A549 (cell line): ENCODE results near the gene OTOP3. TPM values are rescaled to one million over a fixed set of nuclear protein-coding genes. Genes with fewer than 3 reads are reported as not detected.

Source experiments
- ATAC-seq, 2 experiments: fragments of 200-7000 bp in 1 of 2; fragments of >200 bp in 1 of 2; cut with Nextera tagmentation in 1 of 2; cut with Tn5 transposase in 1 of 2; 3 replicates each; pipeline versions ENCODE4 v1.8.0 to v1.9.1; 2018 to 2020; ENCODE audit warnings: mild to moderate bottlenecking in 1 of 2, moderate library complexity in 1 of 2
- CTCF ChIA-PET: fragments of 300-600 bp; sonication (Branson Sonifier 250); formaldehyde crosslinking; extraction: SDS; loops from one replicate; lab custom pipeline; 2021; ENCODE audit warnings: antibody characterized with exemption, inconsistent platforms; lab: Yijun Ruan, JAX
- POLR2A ChIA-PET: fragments of 350-600 bp; formaldehyde crosslinking; extraction: SDS; loops from one replicate; lab custom pipeline; 2021; ENCODE audit warnings: antibody characterized with exemption, inconsistent platforms; lab: Yijun Ruan, JAX
- DNase-seq, 2 experiments: peaks; one replicate each; pipeline versions ENCODE4 v3.0.0 to v3.0.0-alpha.2; 2011 to 2016; ENCODE audit warnings: low read depth in 1 of 2, low spot score in 1 of 2
- FAIRE-seq: peaks from 2 replicates; lab custom pipeline; 2011; peaks lifted over from hg19 to GRCh38; lab: Jason Lieb, UNC
- H3K27ac ChIP-seq, 2 experiments: fragments of >200 bp; sonication (Bioruptor Twin); formaldehyde crosslinking; 3 replicates each; pipeline ENCODE4 v1.5.1; 2016 to 2017
- H3K4me1 ChIP-seq: fragments of >200 bp; sonication (Bioruptor Twin); formaldehyde crosslinking; 3 replicates; pipeline ENCODE4 v1.6.1; 2016
- H3K4me2 ChIP-seq: fragments of >200 bp; sonication (Bioruptor Twin); formaldehyde crosslinking; 3 replicates; pipeline ENCODE4 v1.6.1; 2016
- H3K4me3 ChIP-seq: fragments of >200 bp; sonication (Bioruptor Twin); formaldehyde crosslinking; 3 replicates; pipeline ENCODE4 v1.5.1; 2016
- H3K9me3 ChIP-seq: fragments of >200 bp; sonication (Bioruptor Twin); formaldehyde crosslinking; 3 replicates; pipeline ENCODE4 v1.6.1; 2016
- ATOH8 ChIP-seq: fragments of 250-450 bp; sonication (Bioruptor Pico); IDR thresholded peaks from 2 replicates; pipeline ENCODE4 v1.5.0; 2020; ENCODE audit warnings: low read depth, mild to moderate bottlenecking, moderate library complexity
- CHD4 ChIP-seq: fragments of 200-600 bp; sonication (generic); IDR thresholded peaks from 2 replicates; pipeline ENCODE4 v1.6.1; 2016; ENCODE audit warnings: antibody characterized with exemption, mild to moderate bottlenecking, borderline replicate concordance
- CTCF ChIP-seq: fragments of >200 bp; sonication (Bioruptor Twin); formaldehyde crosslinking; IDR thresholded peaks from 3 replicates; pipeline ENCODE4 v1.5.1; 2016
- E2F6 ChIP-seq: IDR thresholded peaks from 2 replicates; pipeline ENCODE4 v1.6.1; 2012; ENCODE audit warnings: low read depth, borderline replicate concordance
- EHF ChIP-seq: fragments of 250-450 bp; sonication (Bioruptor Pico); IDR thresholded peaks from 2 replicates; pipeline ENCODE4 v1.5.0; 2020; ENCODE audit warnings: mild to moderate bottlenecking
- EHMT2 ChIP-seq: fragments of 200-600 bp; sonication (generic); IDR thresholded peaks from 2 replicates; pipeline ENCODE4 v1.6.1; 2016; ENCODE audit warnings: antibody characterized with exemption, low read depth, mild to moderate bottlenecking, moderate library complexity
- ESRRA ChIP-seq: fragments of 150-350 bp; IDR thresholded peaks from 2 replicates; pipeline ENCODE4 v1.6.1; 2014; ENCODE audit warnings: mild to moderate bottlenecking, low read length, borderline replicate concordance
- FOSL2 ChIP-seq, 2 experiments: fragments of 450-650 bp in 1 of 2; fragments of >200 bp in 1 of 2; sonication (Bioruptor Twin) in 1 of 2; formaldehyde crosslinking; IDR thresholded peaks; 2 replicates each; pipeline versions ENCODE4 v1.5.0 to v1.6.1; 2016 to 2020; ENCODE audit warnings: mild to moderate bottlenecking in 1 of 2, moderate library complexity in 1 of 2
- FOXS1 ChIP-seq: fragments of 250-450 bp; sonication (Bioruptor Pico); IDR thresholded peaks from 2 replicates; pipeline ENCODE4 v1.5.0; 2020; ENCODE audit warnings: mild to moderate bottlenecking, moderate library complexity
- HDAC2 ChIP-seq: fragments of 200-600 bp; sonication (generic); IDR thresholded peaks from 2 replicates; pipeline ENCODE4 v1.6.1; 2016
- HES2 ChIP-seq: fragments of >200 bp; sonication (Bioruptor Twin); formaldehyde crosslinking; IDR thresholded peaks from 2 replicates; pipeline ENCODE4 v1.6.1; 2016
- HEYL ChIP-seq: fragments of 250-450 bp; sonication (Bioruptor Pico); IDR thresholded peaks from 2 replicates; pipeline ENCODE4 v1.8.0; 2021; ENCODE audit warnings: mild to moderate bottlenecking, moderate library complexity
- MAX ChIP-seq: IDR thresholded peaks from 2 replicates; pipeline ENCODE4 v1.6.1; 2012
- MAZ ChIP-seq: fragments of 150-350 bp; IDR thresholded peaks from 2 replicates; pipeline ENCODE4 v1.6.1; 2014; ENCODE audit warnings: antibody characterized with exemption, low read depth, low read length, borderline replicate concordance
- MYC ChIP-seq: IDR thresholded peaks from 2 replicates; pipeline ENCODE4 v1.6.1; 2012; ENCODE audit warnings: mild to moderate bottlenecking, inconsistent platforms, low read length, improper control_type of control experiment, borderline replicate concordance
- PHF8 ChIP-seq: fragments of 200-600 bp; sonication (generic); IDR thresholded peaks from 2 replicates; pipeline ENCODE4 v1.6.1; 2016; ENCODE audit warnings: low read depth, mild to moderate bottlenecking, antibody characterized with exemption, moderate library complexity, borderline replicate concordance
- POLR2A ChIP-seq: IDR thresholded peaks from 2 replicates; pipeline ENCODE4 v1.6.1; 2012; ENCODE audit warnings: mild to moderate bottlenecking, low read length
- RAD21 ChIP-seq, 2 experiments: fragments of >200 bp in 1 of 2; sonication (Bioruptor Twin) in 1 of 2; formaldehyde crosslinking in 1 of 2; IDR thresholded peaks in 1 of 2; conservative IDR thresholded peaks in 1 of 2; 2 replicates in 1 of 2; 3 replicates in 1 of 2; pipeline ENCODE4 v1.6.1; 2012 to 2018; ENCODE audit warnings: inconsistent platforms in 1 of 2
- RFX5 ChIP-seq: fragments of 450-650 bp; IDR thresholded peaks from 2 replicates; pipeline ENCODE4 v1.7.1; 2014; ENCODE audit warnings: antibody characterized with exemption, mild to moderate bottlenecking, moderate library complexity
- RNF2 ChIP-seq: fragments of 200-600 bp; sonication (generic); IDR thresholded peaks from 2 replicates; pipeline ENCODE4 v1.6.1; 2016; ENCODE audit warnings: low read depth, mild to moderate bottlenecking, antibody characterized with exemption, moderate library complexity, borderline replicate concordance
- SMC3 ChIP-seq: fragments of >200 bp; sonication (Bioruptor Twin); formaldehyde crosslinking; IDR thresholded peaks from 3 replicates; pipeline ENCODE4 v1.6.1; 2018; ENCODE audit warnings: inconsistent platforms
- SREBF2 ChIP-seq: fragments of 450-650 bp; IDR thresholded peaks from 2 replicates; pipeline ENCODE4 v1.6.1; 2014; ENCODE audit warnings: mild to moderate bottlenecking, moderate library complexity
- ZC3H11A ChIP-seq: fragments of 450-650 bp; IDR thresholded peaks from 2 replicates; pipeline ENCODE4 v1.6.1; 2014; ENCODE audit warnings: antibody characterized with exemption, mild to moderate bottlenecking
- WGBS: methylation state at CpG from one replicate; pipeline ENCODE4 v1.1.6; 2017; ENCODE audit errors: missing lambda C conversion rate; 5-methylcytosine and 5-hydroxymethylcytosine counted together
- polyA plus RNA-seq, 4 experiments: library from polyadenylated mRNA; depleted of rRNA in 3 of 4; stranded (reverse); fragments of >200 nt; fragmentation: RNase III in 1 of 4; extraction: RNeasy Plus Mini Kit Qiagen cat#74134 plus additional on column Dnase treatment in 1 of 4; gene quantifications; 2 replicates in 3 of 4; 3 replicates in 1 of 4; pipeline ENCODE4 v1.2.3, GENCODE V29; 2011 to 2017

OTOP3 gene
- polyA plus RNA-seq, 2 of the 4 experiments (the other 2 are of a cell fraction) = not detected

- no peak overlapping the region for H3K4me2 ChIP-seq
- POLR2A ChIA-PET = interaction anchor here (0.5 to 2.2 kb wide), 12 partner anchors 11 to 240 kb away, joined by 3 to 30 read pairs (median 4); partner anchors contain the start of genes CDR2L, FDXR, HID1 and MRPL58
- CTCF ChIA-PET = interaction anchor here (0.5 to 42.3 kb wide), 59 partner anchors 13 to 310 kb away, joined by 3 to 1448 read pairs (median 5); partner anchors contain the start of genes ATP5PD, CDR2L, FDXR and GGA3
- FAIRE-seq (no peak), ATAC-seq (peak; percentile 58 to 80), DNase-seq (peak; percentile 91 to 96)
- H3K9me3 ChIP-seq = no peaks in the 10 kb centered on the region
- 0 out of 6 replicates have a peak overlapping the region, but pooled peaks of 1 of the 2 experiments have one; percentile 9 for H3K27ac ChIP-seq
- peaks cover 12% of the 10 kb centered on the region for H3K4me1 ChIP-seq
- H3K4me3 ChIP-seq = no peak overlapping the region
- TF ChIP-seq MAZ = no peak
- TF ChIP-seq RFX5 = no peak
- TF ChIP-seq POLR2A = no peak
- TF ChIP-seq MAX = peak; percentile 31; the same call in 1 of the 2 replicates
- no peak for TF ChIP-seq HDAC2
- no peak for TF ChIP-seq PHF8
- no peak for TF ChIP-seq ATOH8 (CRISPR knock-in tag)
- no peak for TF ChIP-seq ZC3H11A
- no peak for TF ChIP-seq HES2
- no peak for TF ChIP-seq MYC
- peak; percentile 97 to 98 for TF ChIP-seq RAD21 (conservative IDR thresholded peaks at IDR 0.05 in 1 of 2, IDR thresholded peaks at IDR 0.05 in 1 of 2)
- no peak for TF ChIP-seq FOSL2 (IDR thresholded peaks at IDR 0.05)
- no peak for TF ChIP-seq FOSL2 (CRISPR knock-in tag; IDR thresholded peaks at IDR 0.05)
- TF ChIP-seq CTCF = peak; percentile 95
- TF ChIP-seq SMC3 = peak; percentile 93
- WGBS = 45% methylated on average over 22 of the region's 23 CpGs
Measured at GRCh38 chr17:74961657-74962350, 26.1 kb downstream of the OTOP3 start.

GRCh38 chr17:74962622-74963394, 27.1 kb downstream of the OTOP3 start:
- ChIA-PET CTCF (interaction anchor here (0.5 to 42.3 kb wide), 36 partner anchors 12 to 446 kb away, joined by 3 to 1448 read pairs (median 8); partner anchors contain the start of genes CDR2L, FDXR, GGA3 and HID1), POLR2A (interaction anchor here (0.6 to 1.9 kb wide), 3 partner anchors 49 to 151 kb away, joined by 7 to 30 read pairs (median 12); partner anchors contain the start of genes FDXR and MRPL58)
- DNase-seq (no peak), FAIRE-seq (no peak), ATAC-seq (no peak)
- H3K27ac ChIP-seq = no peak overlapping the region; a peak in 1 of 6 replicates
- 78% methylated on average over 10 of the region's 18 CpGs for WGBS
- H3K9me3 ChIP-seq = no peaks in the 10 kb centered on the region
- H3K4me1 ChIP-seq = peaks cover 12% of the 10 kb centered on the region
- TF ChIP-seq FOXS1 (CRISPR knock-in tag) (no peak), ESRRA (no peak), E2F6 (no peak), EHMT2 (no peak), EHF (CRISPR knock-in tag) (no peak), RNF2 (no peak), HEYL (CRISPR knock-in tag) (no peak), CHD4 (no peak), SREBF2 (no peak), HES2 (no peak)
- H3K4me3 ChIP-seq = no peak overlapping the region
- H3K4me2 ChIP-seq = no peak overlapping the region
